Neural cell (in vitro differentiated cells): ENCODE results near the gene GIMD1. TPM values are rescaled to one million over a fixed set of nuclear protein-coding genes. Genes with fewer than 3 reads are reported as not detected.
A peak's percentile ranks its signal among the peaks of the same experiment; 100 is the strongest.

Experiments used
- H2AFZ ChIP-seq: fragments of 200-600, 300-800 bp; sonication (generic), shearing (Covaris generic); 2 replicates; pipeline ENCODE4 v1.6.0; 2014; ENCODE audit warnings: low read depth, mild to moderate bottlenecking, antibody characterized with exemption, low read length, moderate library complexity
- H3F3A ChIP-seq: fragments of 200-600 bp; shearing (Covaris generic); 2 replicates; pipeline ENCODE4 v1.6.1; 2016; ENCODE audit warnings: mild to moderate bottlenecking, moderate library complexity, mixed read lengths, antibody characterized with exemption, low read length; ENCODE audit not compliant: insufficient read depth, poor library complexity, severe bottlenecking
- H3K27ac ChIP-seq: fragments of 200-600, 300-800 bp; sonication (generic), shearing (Covaris generic); 2 replicates; pipeline ENCODE4 v1.5.1; 2014; ENCODE audit warnings: mild to moderate bottlenecking, low read length, moderate library complexity
- H3K27me3 ChIP-seq: fragments of 300-800, 200-600 bp; sonication (generic), shearing (Covaris generic); 2 replicates; pipeline ENCODE4 v1.6.0; 2014; ENCODE audit warnings: mild to moderate bottlenecking, low read depth, low read length, moderate library complexity; ENCODE audit not compliant: insufficient read depth
- H3K36me3 ChIP-seq: fragments of 300-800, 200-600 bp; sonication (generic), shearing (Covaris generic); 2 replicates; pipeline ENCODE4 v1.5.1; 2014; ENCODE audit warnings: mild to moderate bottlenecking, antibody characterized with exemption, low read length, moderate library complexity; ENCODE audit not compliant: insufficient read depth
- H3K4me2 ChIP-seq: fragments of 300-800, 200-600 bp; sonication (generic), shearing (Covaris generic); 2 replicates; pipeline ENCODE4 v1.6.0; 2014; ENCODE audit warnings: mild to moderate bottlenecking, low read length
- H3K4me3 ChIP-seq: fragments of 300-800, 200-600 bp; sonication (generic), shearing (Covaris generic); 2 replicates; pipeline ENCODE4 v1.5.1; 2014; ENCODE audit warnings: mild to moderate bottlenecking, low read length, moderate library complexity
- H3K79me2 ChIP-seq: fragments of 200-600 bp; shearing (Covaris generic); replicated peaks from 2 replicates; pipeline ENCODE4 v1.6.0; 2014; ENCODE audit warnings: mild to moderate bottlenecking, low read length, moderate library complexity; ENCODE audit not compliant: insufficient read depth
- H3K9ac ChIP-seq: fragments of 300-800, 200-600 bp; sonication (generic), shearing (Covaris generic); 2 replicates; pipeline ENCODE4 v1.6.1; 2016; ENCODE audit warnings: mild to moderate bottlenecking, low read length, mixed read lengths
- H3K9me2 ChIP-seq: fragments of 200-600 bp; shearing (Covaris generic); 2 replicates; pipeline ENCODE4 v1.6.1; 2016; ENCODE audit warnings: mild to moderate bottlenecking, low read length, mixed read lengths; ENCODE audit not compliant: insufficient read depth
- H3K9me3 ChIP-seq: fragments of 200-600, 300-800 bp; sonication (generic), shearing (Covaris generic); 2 replicates; pipeline ENCODE4 v1.6.1; 2016; ENCODE audit warnings: mild to moderate bottlenecking, mixed run types, low read length, moderate library complexity, mixed read lengths
- H4K20me1 ChIP-seq: fragments of 200-600 bp; shearing (Covaris generic); 2 replicates; pipeline ENCODE4 v1.6.1; 2016; ENCODE audit warnings: mild to moderate bottlenecking, mixed run types; ENCODE audit not compliant: insufficient read depth
- CTCF ChIP-seq: fragments of 450-650 bp; IDR thresholded peaks from 2 replicates; pipeline ENCODE4 v1.5.1; 2014; ENCODE audit warnings: antibody characterized with exemption, mild to moderate bottlenecking, moderate library complexity; ENCODE audit not compliant: poor library complexity, severe bottlenecking
- EP300 ChIP-seq: fragments of 450-650 bp; conservative IDR thresholded peaks from 2 replicates; pipeline ENCODE4 v1.6.1; 2014; ENCODE audit warnings: antibody characterized with exemption, mild to moderate bottlenecking, moderate library complexity; ENCODE audit not compliant: poor library complexity, severe bottlenecking
- EZH2 ChIP-seq: fragments of 200-600, 300-800 bp; shearing (Covaris generic), sonication (generic); IDR thresholded peaks from 2 replicates; pipeline ENCODE4 v1.6.1; 2014; ENCODE audit warnings: antibody characterized with exemption, low read length, borderline replicate concordance, mild to moderate bottlenecking; ENCODE audit not compliant: insufficient read depth, poor library complexity, severe bottlenecking
- MXI1 ChIP-seq: fragments of 450-650 bp; conservative IDR thresholded peaks from 2 replicates; pipeline ENCODE4 v1.6.1; 2014; ENCODE audit warnings: antibody characterized with exemption, mild to moderate bottlenecking; ENCODE audit not compliant: poor library complexity, severe bottlenecking
- POLR2AphosphoS5 ChIP-seq: IDR thresholded peaks from 2 replicates; pipeline ENCODE4 v1.6.1; 2012
- RAD21 ChIP-seq: fragments of 450-650 bp; conservative IDR thresholded peaks from 2 replicates; pipeline ENCODE4 v1.6.1; 2014; ENCODE audit warnings: antibody characterized with exemption, mild to moderate bottlenecking, moderate library complexity
- REST ChIP-seq: IDR thresholded peaks from 2 replicates; pipeline ENCODE4 v1.6.1; 2012; ENCODE audit warnings: borderline replicate concordance
- SMC3 ChIP-seq: fragments of 450-650 bp; conservative IDR thresholded peaks from 2 replicates; pipeline ENCODE4 v1.6.1; 2014; ENCODE audit warnings: antibody characterized with exemption, mild to moderate bottlenecking, moderate library complexity; ENCODE audit not compliant: poor library complexity
- TAF1 ChIP-seq: IDR thresholded peaks from 2 replicates; pipeline ENCODE4 v1.6.1; 2012; ENCODE audit warnings: low read depth
- polyA plus RNA-seq: library from polyadenylated mRNA; depleted of rRNA; stranded (reverse); fragments of >200 nt; gene quantifications from 2 replicates; pipeline ENCODE4 v1.2.3, GENCODE V29; 2014

GIMD1 gene
- polyA plus RNA-seq, 1 donor from 2014 or later = not detected

DNA sequence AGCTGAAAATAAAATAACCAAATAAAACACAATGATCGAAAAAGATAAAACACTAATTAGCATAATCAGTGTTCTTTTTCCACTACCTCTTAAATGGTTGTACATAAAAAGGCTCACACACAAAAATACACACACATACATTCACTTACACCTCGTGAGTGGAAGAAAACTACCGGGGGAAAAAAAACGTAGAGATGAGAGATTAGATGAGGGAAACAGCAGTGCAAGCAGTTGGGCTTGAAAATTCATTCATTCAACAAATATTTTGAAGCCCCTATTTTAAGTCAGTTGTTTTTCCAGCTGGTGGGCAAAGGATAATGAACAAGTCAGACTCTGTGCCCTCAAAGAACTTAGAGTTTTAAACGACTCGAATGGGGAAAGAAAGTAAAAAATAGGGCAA lies 53.6 kb downstream of the GIMD1 start:
- Histone ChIP-seq H2AFZ (peak overlapping the region; percentile 98), H3K36me3 (no peaks in the 10 kb centered on the region), H3K4me3 (peak overlapping the region; percentile 74), H4K20me1 (no peaks in the 10 kb centered on the region), H3K79me2 (peaks cover 73% of the 10 kb centered on the region), H3K4me2 (peak overlapping the region; percentile 91), H3K9me3 (no peaks in the 10 kb centered on the region), H3K9ac (peak overlapping the region; percentile 98), H3K27ac (peak overlapping the region; percentile 99), H3K27me3 (no peaks in the 10 kb centered on the region), H3F3A (peaks cover 6% of the 10 kb centered on the region), H3K9me2 (no peaks in the 10 kb centered on the region)
- no peak for TF ChIP-seq EP300
- TF ChIP-seq TAF1 = no peak
- no peak for TF ChIP-seq REST
- no peak for TF ChIP-seq POLR2AphosphoS5
- TF ChIP-seq CTCF = no peak
- TF ChIP-seq EZH2 = no peak
- no peak for TF ChIP-seq MXI1
- no peak for TF ChIP-seq SMC3
- no peak for TF ChIP-seq RAD21

DNA sequence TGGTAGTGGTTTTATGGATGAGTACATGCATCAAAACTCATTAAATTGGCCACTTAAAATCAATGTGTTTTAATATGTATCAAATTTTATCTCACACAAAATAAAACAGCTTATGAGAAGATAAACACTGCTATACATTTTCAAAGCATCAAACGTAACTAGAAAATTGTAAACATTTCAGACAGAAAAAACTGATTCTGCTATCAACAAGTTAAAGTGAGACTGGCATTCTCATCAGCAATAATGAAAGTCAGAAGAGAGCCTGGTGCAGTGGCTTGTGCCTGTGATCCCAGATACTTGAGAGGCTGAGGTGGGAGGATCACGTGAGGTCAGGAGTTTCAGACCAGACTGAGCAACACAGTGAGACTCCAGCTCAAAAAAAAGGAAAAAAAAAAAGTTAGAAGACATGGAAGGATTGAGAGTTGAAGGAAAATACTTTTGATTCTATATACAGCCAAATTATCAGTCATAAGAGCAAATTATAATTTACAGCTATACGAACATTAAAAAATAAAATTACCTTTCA lies 55.5 kb downstream of the GIMD1 start:
- Histone ChIP-seq H3K27ac (no peak overlapping the region), H3K27me3 (no peaks in the 10 kb centered on the region), H3K9me3 (no peaks in the 10 kb centered on the region), H3K79me2 (peaks cover 60% of the 10 kb centered on the region), H3K4me3 (no peak overlapping the region), H3K4me2 (no peak overlapping the region), H3K9me2 (no peaks in the 10 kb centered on the region), H3K36me3 (no peaks in the 10 kb centered on the region), H3F3A (peaks cover 6% of the 10 kb centered on the region), H2AFZ (no peak overlapping the region), H3K9ac (no peak overlapping the region), H4K20me1 (no peaks in the 10 kb centered on the region)
- TF ChIP-seq REST (no peak), CTCF (no peak), POLR2AphosphoS5 (no peak), MXI1 (no peak), TAF1 (no peak), SMC3 (no peak), RAD21 (no peak), EP300 (no peak), EZH2 (no peak)
